Erythroblast (primary cell): ENCODE measurements around the gene COL5A1.

Experiments
- GATA1 ChIP-seq: IDR thresholded peaks from 2 replicates; pipeline ENCODE4 v1.6.1; 2011; ENCODE audit warnings: low read depth, mild to moderate bottlenecking, control low read depth, low read length, moderate library complexity
- POLR2A ChIP-seq: IDR thresholded peaks from 2 replicates; pipeline ENCODE4 v1.6.1; 2011; ENCODE audit warnings: mild to moderate bottlenecking, low read length

DNA sequence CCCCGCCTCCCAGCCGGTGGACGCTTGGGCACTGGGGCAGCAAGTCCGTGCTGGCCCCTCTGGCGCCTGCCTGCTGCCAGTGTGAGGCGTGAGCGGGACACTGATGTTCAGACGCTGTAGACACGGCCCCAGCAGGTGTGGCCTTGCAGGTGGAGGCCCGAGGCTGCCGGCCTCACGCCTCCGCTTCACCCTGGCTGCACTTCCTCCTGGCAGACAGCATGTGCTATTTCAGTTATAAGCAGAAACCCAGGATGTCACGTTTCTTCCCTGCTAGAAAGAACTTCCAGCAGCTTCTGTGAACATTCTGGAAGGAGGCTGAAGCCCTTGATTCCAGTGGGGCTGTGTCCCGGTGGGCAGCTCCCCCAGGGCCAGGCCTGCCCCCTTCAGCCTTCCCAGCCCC is 124.2 kb downstream of the COL5A1 start:
- no peak for TF ChIP-seq POLR2A
- TF ChIP-seq GATA1, result no peak
